HepG2 (cell line): Measurements from ENCODE around the gene NDUFAF5. TPM values are rescaled to one million over a fixed set of nuclear protein-coding genes. Genes with fewer than 3 reads are reported as not detected.

Source experiments
- ATAC-seq: fragments of 200-7000 bp; cut with Tn5 transposase; 3 replicates; pipeline ENCODE4 v1.9.1; 2020; ENCODE audit warnings: mild to moderate bottlenecking, moderate library complexity
- BruUV-seq: library from RNA; stranded (reverse); fragments of 400-500 nt; replicated peaks from 2 replicates; lab custom pipeline; 2021; lab: Mats Ljungman, UMichigan
- CTCF ChIA-PET: fragments of 300-600 bp; formaldehyde crosslinking; extraction: SDS; loops from one replicate; lab custom pipeline; 2021; ENCODE audit warnings: low total read pairs, inconsistent platforms, low intra/inter-chr PET ratio; lab: Yijun Ruan, JAX
- POLR2A ChIA-PET: fragments of 350-600 bp; sonication (Branson Sonifier 250); formaldehyde crosslinking; loops from one replicate; lab custom pipeline; 2020; ENCODE audit warnings: antibody characterized with exemption, inconsistent platforms; lab: Yijun Ruan, JAX
- DNase-seq: peaks from one replicate; pipeline ENCODE4 v3.0.0-alpha.2; 2015; ENCODE audit warnings: low spot score
- FAIRE-seq: peaks from 3 replicates; lab custom pipeline; 2011; peaks lifted over from hg19 to GRCh38; lab: Jason Lieb, UNC
- H2AFZ ChIP-seq: one replicate; pipeline ENCODE4 v1.6.1; 2011; ENCODE audit warnings: low read length, inconsistent platforms
- H3K27ac ChIP-seq: fragments of 300-600 bp; 3 replicates; pipeline ENCODE4 v1.8.0; 2011; ENCODE audit warnings: mixed run types, mild to moderate bottlenecking, mixed read lengths, low read length, inconsistent platforms; ENCODE audit not compliant: insufficient read depth; ENCODE audit errors: extremely low read length
- H3K27me3 ChIP-seq, 2 experiments: fragments of 200-600 bp in 1 of 2; 2 replicates in 1 of 2; 3 replicates in 1 of 2; pipeline versions ENCODE4 v1.6.0 to v1.8.0; 2011; ENCODE audit warnings: low read length in 2 of 2, mild to moderate bottlenecking in 2 of 2, moderate library complexity in 2 of 2, inconsistent platforms in 1 of 2; ENCODE audit not compliant: insufficient read depth in 2 of 2, control insufficient read depth in 1 of 2
- H3K36me3 ChIP-seq, 2 experiments: fragments of 200-600 bp in 1 of 2; replicated peaks in 1 of 2; 2 replicates in 1 of 2; 3 replicates in 1 of 2; pipeline versions ENCODE4 v1.5.1 to v1.8.0; 2011; ENCODE audit warnings: low read length in 2 of 2, inconsistent platforms in 1 of 2; ENCODE audit not compliant: insufficient read depth in 2 of 2, control insufficient read depth in 1 of 2
- H3K4me1 ChIP-seq: 2 replicates; pipeline ENCODE4 v1.5.1; 2012; ENCODE audit warnings: low read length, inconsistent platforms; ENCODE audit not compliant: insufficient read depth
- H3K4me2 ChIP-seq: 2 replicates; pipeline ENCODE4 v1.6.0; 2011; ENCODE audit warnings: low read depth, low read length, inconsistent platforms
- H3K4me3 ChIP-seq, 3 experiments: fragments of 200-600 bp in 1 of 3; sonication (generic), shearing (Covaris generic) in 1 of 3; replicated peaks in 1 of 3; 2 replicates each; pipeline ENCODE4 v1.5.1; 2011 to 2016; ENCODE audit warnings: low read length in 3 of 3, inconsistent platforms in 2 of 3, low read depth in 2 of 3, mild to moderate bottlenecking in 2 of 3, control low read depth in 1 of 3, mixed read lengths in 1 of 3; ENCODE audit not compliant: insufficient read depth in 1 of 3
- H3K79me2 ChIP-seq: one replicate; pipeline ENCODE4 v1.6.1; 2011; ENCODE audit warnings: low read length, inconsistent platforms; ENCODE audit not compliant: insufficient read depth
- H3K9ac ChIP-seq: 2 replicates; pipeline ENCODE4 v1.6.0; 2011; ENCODE audit warnings: mild to moderate bottlenecking, low read depth, low read length, inconsistent platforms; ENCODE audit not compliant: insufficient read depth
- H3K9me3 ChIP-seq: 2 replicates; pipeline ENCODE4 v1.5.1; 2012; ENCODE audit warnings: mild to moderate bottlenecking, low read length
- H4K20me1 ChIP-seq: 2 replicates; pipeline ENCODE4 v1.6.0; 2011; ENCODE audit warnings: inconsistent platforms, mild to moderate bottlenecking, low read length, moderate library complexity; ENCODE audit not compliant: insufficient read depth
- CTCF ChIP-seq: sonication (generic); formaldehyde crosslinking; IDR thresholded peaks from 2 replicates; pipeline ENCODE4 v1.5.0; 2020; ENCODE audit warnings: mild to moderate bottlenecking, missing genetic modification reagents, moderate library complexity
- DNMT3B ChIP-seq: conservative IDR thresholded peaks from 2 replicates; pipeline ENCODE4 v1.6.1; 2016; ENCODE audit warnings: missing biosample characterization, control low read depth
- E2F1 ChIP-seq: sonication (generic); formaldehyde crosslinking; IDR thresholded peaks from 2 replicates; pipeline ENCODE4 v1.5.0; 2020; ENCODE audit warnings: missing genetic modification reagents
- EHMT2 ChIP-seq: fragments of 200-600 bp; sonication (generic); IDR thresholded peaks from 2 replicates; pipeline ENCODE4 v1.7.0; 2017; ENCODE audit warnings: antibody characterized with exemption, low read depth, low read length, borderline replicate concordance
- GABPA ChIP-seq, 2 experiments: IDR thresholded peaks; 2 replicates each; pipeline ENCODE4 v1.6.1; 2011 to 2016; ENCODE audit warnings: low read depth in 2 of 2, low read length in 1 of 2, missing biosample characterization in 1 of 2, missing genetic modification characterization in 1 of 2
- GMEB1 ChIP-seq: sonication (generic); formaldehyde crosslinking; IDR thresholded peaks from 2 replicates; pipeline ENCODE4 v1.5.1; 2020; ENCODE audit warnings: missing genetic modification reagents, mild to moderate bottlenecking, borderline replicate concordance
- HOXA3 ChIP-seq: sonication (generic); formaldehyde crosslinking; IDR thresholded peaks from 2 replicates; pipeline ENCODE4 v1.5.0; 2020; ENCODE audit warnings: missing genetic modification reagents
- LRRFIP1 ChIP-seq: sonication (generic); formaldehyde crosslinking; conservative IDR thresholded peaks from 2 replicates; pipeline ENCODE4 v1.4.0; 2020; ENCODE audit warnings: missing genetic modification reagents
- PHB2 ChIP-seq: fragments of 450-650 bp; IDR thresholded peaks from 2 replicates; pipeline ENCODE4 v1.6.1; 2018; ENCODE audit not compliant: partially characterized antibody
- PTBP1 ChIP-seq: fragments of 200-400 bp; formaldehyde crosslinking; IDR thresholded peaks from 2 replicates; pipeline ENCODE4 v1.6.1; 2018; ENCODE audit warnings: low read length, low read depth; ENCODE audit not compliant: poor library complexity, severe bottlenecking
- SYNCRIP ChIP-seq: fragments of 200-400 bp; formaldehyde crosslinking; IDR thresholded peaks from 2 replicates; pipeline ENCODE4 v1.6.1; 2018; ENCODE audit warnings: mild to moderate bottlenecking, low read depth, low read length; ENCODE audit not compliant: insufficient read depth
- ZFAT ChIP-seq: sonication (generic); formaldehyde crosslinking; conservative IDR thresholded peaks from 2 replicates; pipeline ENCODE4 v1.8.1; 2023; ENCODE audit warnings: missing genetic modification reagents, inconsistent platforms
- ZFP41 ChIP-seq: sonication (generic); formaldehyde crosslinking; IDR thresholded peaks from 2 replicates; pipeline ENCODE4 v1.4.0; 2020; ENCODE audit warnings: mild to moderate bottlenecking, missing genetic modification reagents, borderline replicate concordance
- ZFY ChIP-seq: sonication (generic); formaldehyde crosslinking; IDR thresholded peaks from 2 replicates; pipeline ENCODE4 v1.4.0; 2020; ENCODE audit warnings: missing genetic modification reagents
- ZNF33B ChIP-seq: sonication (generic); formaldehyde crosslinking; IDR thresholded peaks from 2 replicates; pipeline ENCODE4 v1.5.1; 2020; ENCODE audit warnings: mild to moderate bottlenecking, missing genetic modification reagents
- ZNF354B ChIP-seq: sonication (generic); formaldehyde crosslinking; IDR thresholded peaks from 2 replicates; pipeline ENCODE4 v1.8.0; 2022; ENCODE audit warnings: mild to moderate bottlenecking, missing genetic modification reagents
- ZNF546 ChIP-seq: sonication (generic); formaldehyde crosslinking; conservative IDR thresholded peaks from 2 replicates; pipeline ENCODE4 v1.8.1; 2023; ENCODE audit warnings: mild to moderate bottlenecking, missing genetic modification reagents
- WGBS: methylation state at CpG from one replicate; pipeline ENCODE4 v1.1.6; 2017; ENCODE audit warnings: low lambda C conversion rate; 5-methylcytosine and 5-hydroxymethylcytosine counted together
- in situ Hi-C: cut with HindIII; loops from 2 replicates; pipeline ENCODE4 v1.10.0; 2017; ENCODE audit warnings: low pct_unique_long_range_greater_than_20kb; ENCODE audit not compliant: extremely low pct_ligation_motif_present
- intact Hi-C: fragments of 100-400 bp; cut with micrococcal nuclease; formaldehyde crosslinking; loops from one replicate; pipeline ENCODE4 v1.10.0; 2022; ENCODE audit not compliant: unreplicated experiment
- polyA plus RNA-seq, 8 experiments: library from polyadenylated mRNA; depleted of rRNA in 3 of 8; stranded (reverse) in 7 of 8; unstranded in 1 of 8; fragments of >200 nt; fragmentation: Illumina TruSeq in 4 of 8; extraction: Trizol in 4 of 8; gene quantifications; 2 replicates each; pipeline versions ENCODE4 v1.2.1 to v1.2.3, GENCODE V29; 2011 to 2016; ENCODE audit warnings: low read depth in 4 of 8, missing spikeins in 1 of 8, mixed read lengths in 1 of 8; ENCODE audit not compliant: insufficient read depth in 1 of 8
- total RNA-seq, 5 experiments: library from RNA; depleted of rRNA; stranded (reverse); fragments of >200 nt; fragmentation: Illumina TruSeq; extraction: Trizol; gene quantifications; 2 replicates each; pipeline ENCODE4 v1.2.3, GENCODE V29; 2016; ENCODE audit warnings: low read depth in 1 of 5

Gene NDUFAF5
- total and polyA plus RNA-seq, 2 of the 13 experiments (the other 11 are each of a cell fraction or from before 2014, with no cell fraction given), result 23.1 to 66.7 TPM

- TF ChIP-seq LRRFIP1 (CRISPR knock-in tag) (no peak), E2F1 (CRISPR knock-in tag) (no peak), ZNF546 (no peak), DNMT3B (no peak), ZFP41 (CRISPR knock-in tag) (no peak), CTCF (CRISPR knock-in tag) (no peak), ZFAT (CRISPR knock-in tag) (no peak)
Measured at GRCh38 chr20:13831476-13831875, 46.6 kb downstream of the NDUFAF5 start (continued).

GRCh38 chr20:13838664-13839063 lies 53.8 kb downstream of the NDUFAF5 start:
- 6% methylated on average over 7 of the region's 7 CpGs for WGBS
- intact Hi-C loops (loop anchor here (5.0 kb wide), 1 partner anchor 104 kb away; no protein-coding TSS in a partner anchor), in situ Hi-C loops (no loop called here)
- no peak for DNase-seq
- peaks cover 0 to 51% of the 10 kb centered on the region in 2 experiments; a peak in 4 of 5 replicates for H3K27me3 ChIP-seq
- H3K27ac ChIP-seq, result no peak overlapping the region
- no peak overlapping the region for H2AFZ ChIP-seq
- H3K4me2 ChIP-seq, result no peak overlapping the region
- H3K9me3 ChIP-seq, result no peaks in the 10 kb centered on the region
- CTCF ChIA-PET, result no interaction called here
- BruUV-seq, result no TSS peak
- no peaks in the 10 kb centered on the region for H3K79me2 ChIP-seq
- H3K4me1 ChIP-seq, result no peaks in the 10 kb centered on the region
- no peak overlapping the region for H3K4me3 ChIP-seq
- POLR2A ChIA-PET, result no interaction called here
- H3K9ac ChIP-seq, result no peak overlapping the region
- ATAC-seq, result no peak; the same call in 2 of the 3 replicates
- no peaks in the 10 kb centered on the region for H4K20me1 ChIP-seq
- no peak for FAIRE-seq
- no peaks in the 10 kb centered on the region for H3K36me3 ChIP-seq
- no peak for TF ChIP-seq ZFY (CRISPR knock-in tag)
- TF ChIP-seq PHB2, result no peak
- no peak for TF ChIP-seq SYNCRIP
- no peak for TF ChIP-seq EHMT2
- TF ChIP-seq ZNF354B (CRISPR knock-in tag), result no peak
- TF ChIP-seq GMEB1 (CRISPR knock-in tag), result no peak
- no peak for TF ChIP-seq PTBP1
- no peak for TF ChIP-seq HOXA3 (CRISPR knock-in tag)
- TF ChIP-seq ZNF33B (CRISPR knock-in tag), result no peak
- no peak for TF ChIP-seq ZFAT (CRISPR knock-in tag)
- TF ChIP-seq GABPA (IDR thresholded peaks at IDR 0.05; ENCODE audit: low read depth, low read length), result no peak
- no peak for TF ChIP-seq GABPA (CRISPR knock-in tag; IDR thresholded peaks at IDR 0.05; ENCODE audit: low read depth)
